ENCODE data around the gene NANS.

Gene NANS

DNA sequence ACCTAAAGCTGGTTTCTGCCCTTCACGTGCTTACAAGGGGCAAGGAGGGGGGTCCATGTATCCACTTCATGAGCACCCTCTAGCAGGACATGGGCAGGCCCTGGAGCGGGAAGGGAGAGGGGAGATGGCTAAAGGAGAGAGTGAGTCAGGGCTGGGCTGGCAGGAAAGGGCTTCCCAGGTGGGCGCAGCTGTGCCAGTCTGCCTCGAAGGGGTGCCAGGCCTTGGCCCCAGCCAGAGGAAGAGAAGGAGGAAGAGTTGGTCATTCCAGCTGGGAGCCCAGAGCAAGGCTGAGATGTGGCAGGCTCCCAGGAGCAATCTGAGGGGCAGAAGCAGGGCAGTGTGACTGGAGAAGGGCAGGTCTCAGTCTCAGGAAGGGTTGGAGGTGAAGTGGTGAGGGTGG is 37.8 kb downstream of the NANS start:
- Histone ChIP-seq H3K27me3 (ENCODE audit: insufficient read depth, low read depth, severe bottlenecking) (no peaks in the 10 kb centered on the region), H3K36me3 (peaks cover 18% of the 10 kb centered on the region), H3K27ac (no peak overlapping the region), H3K9me3 (ENCODE audit: severe bottlenecking) (no peaks in the 10 kb centered on the region), H3K4me3 (ENCODE audit: low read depth, low read length) (no peak overlapping the region)
- DNase-seq, result no peak
- TF ChIP-seq, protein P1, sequence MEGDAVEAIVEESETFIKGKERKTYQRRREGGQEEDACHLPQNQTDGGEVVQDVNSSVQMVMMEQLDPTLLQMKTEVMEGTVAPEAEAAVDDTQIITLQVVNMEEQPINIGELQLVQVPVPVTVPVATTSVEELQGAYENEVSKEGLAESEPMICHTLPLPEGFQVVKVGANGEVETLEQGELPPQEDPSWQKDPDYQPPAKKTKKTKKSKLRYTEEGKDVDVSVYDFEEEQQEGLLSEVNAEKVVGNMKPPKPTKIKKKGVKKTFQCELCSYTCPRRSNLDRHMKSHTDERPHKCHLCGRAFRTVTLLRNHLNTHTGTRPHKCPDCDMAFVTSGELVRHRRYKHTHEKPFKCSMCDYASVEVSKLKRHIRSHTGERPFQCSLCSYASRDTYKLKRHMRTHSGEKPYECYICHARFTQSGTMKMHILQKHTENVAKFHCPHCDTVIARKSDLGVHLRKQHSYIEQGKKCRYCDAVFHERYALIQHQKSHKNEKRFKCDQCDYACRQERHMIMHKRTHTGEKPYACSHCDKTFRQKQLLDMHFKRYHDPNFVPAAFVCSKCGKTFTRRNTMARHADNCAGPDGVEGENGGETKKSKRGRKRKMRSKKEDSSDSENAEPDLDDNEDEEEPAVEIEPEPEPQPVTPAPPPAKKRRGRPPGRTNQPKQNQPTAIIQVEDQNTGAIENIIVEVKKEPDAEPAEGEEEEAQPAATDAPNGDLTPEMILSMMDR (IDR thresholded peaks at IDR 0.05; ENCODE audit: low read depth, low read length), result no peak

DNA sequence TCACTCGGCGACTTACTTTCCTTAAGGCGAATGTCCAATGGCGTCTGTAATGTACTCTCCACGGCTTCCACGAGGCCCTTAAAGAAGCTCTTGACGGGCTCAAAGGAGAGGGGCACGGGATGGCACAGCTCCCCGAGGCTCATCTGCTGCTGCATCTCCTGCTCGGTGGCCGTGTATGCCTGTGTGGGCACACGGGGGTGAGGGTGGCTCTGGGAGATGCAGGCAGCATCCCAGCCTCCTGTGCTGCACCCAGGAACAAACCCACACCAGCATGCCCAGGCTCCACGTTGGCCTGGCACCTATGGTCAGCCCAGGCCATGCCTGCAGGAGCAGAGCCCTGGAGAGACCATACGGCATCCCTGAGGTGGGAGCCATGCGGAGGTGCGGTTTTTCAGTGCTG is 38.3 kb downstream of the NANS start:
- Histone ChIP-seq H3K27ac (no peak overlapping the region), H3K27me3 (ENCODE audit: insufficient read depth, low read depth, severe bottlenecking) (no peaks in the 10 kb centered on the region), H3K4me3 (ENCODE audit: low read depth, low read length) (no peak overlapping the region), H3K9me3 (ENCODE audit: severe bottlenecking) (no peaks in the 10 kb centered on the region), H3K36me3 (peaks cover 18% of the 10 kb centered on the region)
- TF ChIP-seq, protein P1 (IDR thresholded peaks at IDR 0.05; ENCODE audit: low read depth, low read length), result no peak
- no peak for DNase-seq

DNA sequence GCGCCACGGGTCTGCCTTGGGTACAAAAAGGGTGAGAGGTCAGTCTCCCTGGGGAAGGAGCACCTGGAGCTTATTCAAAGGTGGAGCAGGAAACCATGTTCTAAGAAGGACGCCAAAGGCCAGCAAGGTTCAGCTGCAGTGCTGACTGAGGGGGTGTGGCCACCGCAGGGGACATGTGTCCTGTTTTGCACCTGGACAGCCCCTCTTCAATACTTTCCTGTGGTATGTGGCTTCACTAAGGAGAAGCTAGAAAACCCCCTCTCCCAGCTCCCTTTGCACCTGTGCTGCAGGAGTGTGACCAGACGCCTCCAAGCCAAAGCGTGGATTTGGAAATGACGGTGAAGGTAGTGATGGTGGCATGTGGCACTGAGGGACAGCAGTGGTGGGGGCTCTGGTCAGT is 38.9 kb downstream of the NANS start:
- Histone ChIP-seq H3K4me3 (ENCODE audit: low read depth, low read length) (no peak overlapping the region), H3K27me3 (ENCODE audit: insufficient read depth, low read depth, severe bottlenecking) (no peaks in the 10 kb centered on the region), H3K36me3 (peaks cover 18% of the 10 kb centered on the region), H3K27ac (no peak overlapping the region), H3K9me3 (ENCODE audit: severe bottlenecking) (no peaks in the 10 kb centered on the region)
- no peak for DNase-seq
- TF ChIP-seq, protein P1 (IDR thresholded peaks at IDR 0.05; ENCODE audit: low read depth, low read length), result no peak

DNA sequence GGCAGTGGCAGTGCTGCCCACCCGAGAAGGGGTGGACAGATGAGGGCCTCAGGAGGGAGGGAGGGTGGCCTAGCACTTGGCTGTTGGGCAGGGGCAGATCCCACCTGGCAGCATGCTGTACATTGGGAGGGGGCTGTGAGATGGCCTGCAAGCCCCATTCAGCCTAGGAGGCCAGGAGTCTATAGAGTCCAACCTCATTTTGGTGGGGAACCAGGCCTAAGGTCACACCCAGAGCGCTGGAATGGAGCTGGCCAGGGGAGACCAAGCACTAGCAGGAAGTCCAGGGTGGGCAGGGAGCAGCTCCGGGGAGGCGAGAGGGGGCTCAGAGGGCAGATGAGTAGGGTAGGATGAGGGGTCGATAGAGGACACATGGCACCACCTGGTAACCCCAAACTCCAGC is 39.6 kb downstream of the NANS start:
- H3K27ac ChIP-seq, result no peak overlapping the region
- no peak overlapping the region for H3K4me3 ChIP-seq (ENCODE audit: low read depth, low read length)
- peaks cover 18% of the 10 kb centered on the region for H3K36me3 ChIP-seq

DNA sequence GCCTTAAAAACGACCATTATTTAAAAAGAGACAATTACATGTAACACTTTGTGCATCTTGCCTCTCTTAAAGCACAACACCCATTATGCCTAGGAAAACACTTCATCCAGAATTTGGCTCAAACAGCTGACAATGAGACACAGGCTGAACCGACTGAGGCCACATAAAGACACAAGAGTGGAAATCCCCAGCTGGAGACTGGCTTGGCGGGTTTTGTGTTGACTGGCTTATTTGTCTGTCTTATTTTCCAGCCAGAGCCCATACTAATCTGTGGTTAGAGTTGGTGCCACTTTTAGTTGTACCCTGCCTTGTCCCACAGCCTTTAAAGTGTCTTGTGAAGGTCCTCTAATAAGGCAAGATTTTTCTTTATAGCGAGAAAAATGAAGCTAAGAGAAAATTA is 41.3 kb downstream of the NANS start:
- H3K27me3 ChIP-seq (ENCODE audit: insufficient read depth, low read depth, severe bottlenecking), result no peaks in the 10 kb centered on the region
- H3K36me3 ChIP-seq, result peaks cover 18% of the 10 kb centered on the region
- H3K27ac ChIP-seq, result no peak overlapping the region
- no peaks in the 10 kb centered on the region for H3K9me3 ChIP-seq (ENCODE audit: severe bottlenecking)
- no peak overlapping the region for H3K4me3 ChIP-seq (ENCODE audit: low read depth, low read length)
- DNase-seq, result no peak
- TF ChIP-seq, protein P1 (IDR thresholded peaks at IDR 0.05; ENCODE audit: low read depth, low read length), result no peak

More for the DNA sequence above, 39.6 kb downstream of the NANS start:
- Histone ChIP-seq H3K27me3 (ENCODE audit: insufficient read depth, low read depth, severe bottlenecking) (no peaks in the 10 kb centered on the region), H3K9me3 (ENCODE audit: severe bottlenecking) (no peaks in the 10 kb centered on the region)
- TF ChIP-seq, protein P1 (IDR thresholded peaks at IDR 0.05; ENCODE audit: low read depth, low read length), result no peak
- DNase-seq, result no peak

DNA sequence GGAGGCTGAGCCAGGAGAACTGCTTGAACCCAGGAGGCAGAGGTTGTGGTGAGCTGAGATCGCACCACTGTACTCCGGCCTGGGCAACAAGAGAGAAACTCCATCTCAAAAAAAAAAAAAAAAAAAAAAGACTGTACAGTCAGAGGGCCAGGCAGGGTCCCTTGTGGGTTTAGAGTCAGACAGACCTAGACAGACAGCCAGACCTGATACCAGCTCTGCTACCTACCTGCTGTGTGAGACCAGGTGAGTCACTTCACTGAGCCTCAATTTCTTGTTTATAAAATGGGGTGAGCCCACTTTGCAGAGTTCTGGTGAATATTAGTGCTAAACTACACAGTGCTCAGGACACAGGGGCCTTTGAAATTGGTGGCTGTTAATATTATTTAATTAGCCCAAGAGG is 42.8 kb downstream of the NANS start:
- H3K27ac ChIP-seq, result no peak overlapping the region
- no peaks in the 10 kb centered on the region for H3K27me3 ChIP-seq (ENCODE audit: insufficient read depth, low read depth, severe bottlenecking)
- no peak overlapping the region for H3K4me3 ChIP-seq (ENCODE audit: low read depth, low read length)

More for the DNA sequence above, 42.8 kb downstream of the NANS start:
- Histone ChIP-seq H3K36me3 (peaks cover 18% of the 10 kb centered on the region), H3K9me3 (ENCODE audit: severe bottlenecking) (no peaks in the 10 kb centered on the region)
- DNase-seq, result no peak
- TF ChIP-seq, protein P1 (IDR thresholded peaks at IDR 0.05; ENCODE audit: low read depth, low read length), result no peak
